A673 (cell line): ENCODE measurements around the gene RCAN3. TPM values are rescaled to one million over a fixed set of nuclear protein-coding genes. Genes with fewer than 3 reads are reported as not detected.

Source experiments
- BruUV-seq: library from RNA; stranded (reverse); fragments of 400-500 nt; replicated peaks from 2 replicates; lab custom pipeline; 2021; lab: Mats Ljungman, UMichigan
- CTCF ChIA-PET: fragments of 300-600 bp; sonication (Branson Sonifier 250); formaldehyde crosslinking; loops from one replicate; lab custom pipeline; 2022; ENCODE audit warnings: antibody characterized with exemption; lab: Charles Lee
- POLR2A ChIA-PET: fragments of 300-600 bp; sonication (Branson Sonifier 250); formaldehyde crosslinking; loops from one replicate; lab custom pipeline; 2022; ENCODE audit warnings: antibody characterized with exemption; ENCODE audit not compliant: low non-redundant PET; lab: Charles Lee
- DNase-seq: peaks from one replicate; pipeline ENCODE4 v3.0.0-alpha.2; 2015; ENCODE audit warnings: low spot score
- H3K27ac ChIP-seq: fragments of 200-600 bp; sonication (generic); 2 replicates; pipeline ENCODE4 v1.5.1; 2016; ENCODE audit warnings: mixed run types, low read depth, mild to moderate bottlenecking, mixed read lengths, antibody characterized with exemption, low read length; ENCODE audit not compliant: poor library complexity, severe bottlenecking
- H3K27me3 ChIP-seq: fragments of 200-600 bp; sonication (generic); replicated peaks from 2 replicates; pipeline ENCODE4 v1.6.1; 2017; ENCODE audit warnings: mixed run types, low read depth, mild to moderate bottlenecking, mixed read lengths, antibody characterized with exemption, low read length; ENCODE audit not compliant: insufficient read depth, poor library complexity
- H3K36me3 ChIP-seq: fragments of 200-600 bp; sonication (generic); 2 replicates; pipeline ENCODE4 v1.6.1; 2016; ENCODE audit warnings: mixed run types, mild to moderate bottlenecking, mixed read lengths, antibody characterized with exemption, low read length; ENCODE audit not compliant: insufficient read depth, poor library complexity, severe bottlenecking
- H3K4me1 ChIP-seq: fragments of 200-600 bp; sonication (generic); 2 replicates; pipeline ENCODE4 v1.6.1; 2017; ENCODE audit warnings: mixed run types, mild to moderate bottlenecking, mixed read lengths, antibody characterized with exemption, low read length; ENCODE audit not compliant: insufficient read depth, poor library complexity, severe bottlenecking
- H3K4me3 ChIP-seq: fragments of 200-600 bp; sonication (generic); 2 replicates; pipeline ENCODE4 v1.5.1; 2016; ENCODE audit warnings: low read depth, mixed run types, mild to moderate bottlenecking, mixed read lengths, low read length; ENCODE audit not compliant: poor library complexity, severe bottlenecking
- H3K9me3 ChIP-seq: fragments of 200-600 bp; sonication (generic); 2 replicates; pipeline ENCODE4 v1.6.1; 2016; ENCODE audit warnings: mixed run types, low read depth, mild to moderate bottlenecking, mixed read lengths, antibody characterized with exemption, low read length; ENCODE audit not compliant: poor library complexity, severe bottlenecking
- CTCF ChIP-seq: fragments of 300-800, 200-600 bp; sonication (generic); conservative IDR thresholded peaks from 2 replicates; pipeline ENCODE4 v1.5.1; 2017; ENCODE audit warnings: low read depth, mild to moderate bottlenecking, antibody characterized with exemption, low read length, moderate library complexity, mixed read lengths
- EZH2 ChIP-seq: fragments of 200-600 bp; sonication (generic); IDR thresholded peaks from 2 replicates; pipeline ENCODE4 v1.6.1; 2017; ENCODE audit warnings: borderline replicate concordance, low read depth, mild to moderate bottlenecking, mixed read lengths, antibody characterized with exemption, low read length; ENCODE audit not compliant: poor library complexity, severe bottlenecking
- intact Hi-C: fragments of 100-400 bp; cut with micrococcal nuclease; formaldehyde crosslinking; loops from one replicate; pipeline ENCODE4 v1.10.0; 2022; ENCODE audit not compliant: unreplicated experiment
- total RNA-seq: library from RNA; stranded (reverse); gene quantifications from 2 replicates; pipeline ENCODE4 v1.2.3, GENCODE V29; 2021

Gene RCAN3
- total RNA-seq, 1 experiment from 2014 or later = 7.4 TPM

GRCh38 chr1:24477309-24477708 is 25.3 kb upstream of the RCAN3 start:
- CTCF ChIA-PET = no interaction called here
- TF ChIP-seq CTCF = no peak
- no peak for TF ChIP-seq EZH2
- Histone ChIP-seq H3K4me3 (no peak overlapping the region), H3K4me1 (no peaks in the 10 kb centered on the region), H3K27ac (no peak overlapping the region), H3K36me3 (no peaks in the 10 kb centered on the region), H3K9me3 (no peaks in the 10 kb centered on the region), H3K27me3 (no peaks in the 10 kb centered on the region)
- intact Hi-C loops = no loop called here
- POLR2A ChIA-PET = no interaction called here
- DNase-seq = no peak
- no TSS peak for BruUV-seq

GRCh38 chr1:24481101-24481500 is 21.5 kb upstream of the RCAN3 start:
- intact Hi-C loops = no loop called here
- no peak for TF ChIP-seq EZH2
- TF ChIP-seq CTCF = no peak
- ChIA-PET CTCF (interaction anchor here (1.0 kb wide), 1 partner anchor 550 kb away, joined by 3 read pairs; no protein-coding TSS in a partner anchor), POLR2A (no interaction called here)
- Histone ChIP-seq H3K27ac (no peak overlapping the region), H3K9me3 (no peaks in the 10 kb centered on the region), H3K36me3 (no peaks in the 10 kb centered on the region), H3K4me3 (no peak overlapping the region), H3K4me1 (no peaks in the 10 kb centered on the region), H3K27me3 (no peaks in the 10 kb centered on the region)
- no TSS peak for BruUV-seq
- peak; percentile 31 for DNase-seq

GRCh38 chr1:24481843-24482610 is 20.6 kb upstream of the RCAN3 start:
- Histone ChIP-seq H3K4me1 (no peaks in the 10 kb centered on the region), H3K36me3 (no peaks in the 10 kb centered on the region), H3K4me3 (no peak overlapping the region), H3K27me3 (no peaks in the 10 kb centered on the region), H3K27ac (no peak overlapping the region), H3K9me3 (no peaks in the 10 kb centered on the region)
- TF ChIP-seq CTCF = no peak
- no peak for TF ChIP-seq EZH2
- no TSS peak for BruUV-seq
- ChIA-PET CTCF (interaction anchor here (0.7 to 1.0 kb wide), 2 partner anchors 20 to 551 kb away, joined by 3 to 5 read pairs; no protein-coding TSS in a partner anchor), POLR2A (no interaction called here)
- no peak for DNase-seq
- intact Hi-C loops = no loop called here
